ENCODE data around the gene NT5DC3.

Gene NT5DC3

GRCh38 chr12:103855896-103856657 is 15.0 kb upstream of the NT5DC3 start:
- Histone ChIP-seq H3K27ac (no peak overlapping the region), H3K4me3 (no peak overlapping the region)
- no peak for DNase-seq (ENCODE audit: low spot score)
- no peak for TF ChIP-seq CTCF (IDR thresholded peaks at IDR 0.05)

GRCh38 chr12:103855036-103855712 is 14.1 kb upstream of the NT5DC3 start:
- no peak for TF ChIP-seq CTCF (IDR thresholded peaks at IDR 0.05)
- Histone ChIP-seq H3K4me3 (no peak overlapping the region), H3K27ac (no peak overlapping the region)
- no peak for DNase-seq (ENCODE audit: low spot score)

GRCh38 chr12:103854372-103854973 is 13.4 kb upstream of the NT5DC3 start:
- no peak for DNase-seq (ENCODE audit: low spot score)
- TF ChIP-seq CTCF (IDR thresholded peaks at IDR 0.05), result no peak
- Histone ChIP-seq H3K27ac (no peak overlapping the region), H3K4me3 (no peak overlapping the region)

GRCh38 chr12:103852498-103852997 is 11.5 kb upstream of the NT5DC3 start:
- TF ChIP-seq CTCF (IDR thresholded peaks at IDR 0.05), result no peak
- Histone ChIP-seq H3K4me3 (no peak overlapping the region), H3K27ac (peak overlapping the region in 1 of 2 donors; percentile 21)
- DNase-seq (ENCODE audit: low spot score), result no peak

- Histone ChIP-seq H3K4me3 (no peak overlapping the region), H3K27ac (peak overlapping the region; percentile 12 to 20)
- no peak for TF ChIP-seq CTCF (IDR thresholded peaks at IDR 0.05)
- DNase-seq (ENCODE audit: low spot score), result no peak
These were observed 10.1 kb upstream of the NT5DC3 start for GRCh38 chr12:103851127-103851526.

GRCh38 chr12:103850429-103850828 is 9.4 kb upstream of the NT5DC3 start:
- no peak overlapping the region for H3K4me3 ChIP-seq
- TF ChIP-seq CTCF (IDR thresholded peaks at IDR 0.05), result no peak
- no peak for DNase-seq (ENCODE audit: low spot score)
- peak overlapping the region in 1 of 2 donors; percentile 39 for H3K27ac ChIP-seq
